Mucosa of gallbladder (tissue), 1 donor: Measurements from ENCODE around the gene ISYNA1. TPM values are rescaled to one million over a fixed set of nuclear protein-coding genes. Genes with fewer than 3 reads are reported as not detected.

Experiments used
- DNase-seq: peaks from one replicate; pipeline ENCODE4 v3.0.0-alpha.2; 2020; ENCODE audit warnings: low spot score
- total RNA-seq: library from RNA; stranded (reverse); gene quantifications from one replicate; pipeline ENCODE4 v1.2.1, GENCODE V29; 2021
- donor health status: DM: no; HTN: no; CAD: no.

ISYNA1 gene
- total RNA-seq, 1 donor from 2014 or later: 37.1 TPM

DNA sequence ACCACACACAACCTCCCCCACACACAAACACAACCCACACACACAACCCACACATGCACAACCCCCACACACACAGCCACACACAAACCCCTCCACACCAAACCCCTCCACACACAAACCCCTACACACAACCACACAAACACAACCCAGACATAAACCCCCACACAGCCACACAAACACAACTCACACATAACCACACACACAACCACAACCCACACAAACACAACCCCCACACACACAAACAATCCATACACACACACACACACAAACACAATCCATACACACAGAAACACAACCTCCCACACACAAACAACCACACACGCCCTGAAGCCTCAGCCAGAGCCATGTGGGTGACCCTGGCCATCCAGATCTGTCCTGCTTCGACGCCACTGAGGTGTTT lies 30.0 kb upstream of the ISYNA1 start:
- no peak for DNase-seq

DNA sequence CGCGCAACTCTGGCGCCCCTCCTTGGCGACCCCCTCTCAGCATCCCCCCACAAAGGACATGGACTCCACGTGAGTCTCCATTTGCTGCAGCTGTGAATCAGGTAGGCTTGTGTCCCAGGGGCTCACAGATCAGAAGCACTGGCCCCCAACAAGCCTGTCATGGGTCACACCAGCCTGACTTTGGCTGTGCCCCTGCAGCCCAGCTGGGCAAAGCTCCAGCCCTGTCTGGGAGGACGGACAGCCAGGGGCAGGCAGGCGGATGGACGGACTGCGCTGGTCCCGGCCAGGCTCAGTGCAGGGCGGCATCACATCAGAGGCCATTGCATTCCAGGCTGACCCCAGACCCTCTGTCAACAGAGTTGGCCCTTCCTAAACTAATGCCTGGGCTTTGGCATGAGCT lies 28.4 kb upstream of the ISYNA1 start:
- DNase-seq: no peak

DNA sequence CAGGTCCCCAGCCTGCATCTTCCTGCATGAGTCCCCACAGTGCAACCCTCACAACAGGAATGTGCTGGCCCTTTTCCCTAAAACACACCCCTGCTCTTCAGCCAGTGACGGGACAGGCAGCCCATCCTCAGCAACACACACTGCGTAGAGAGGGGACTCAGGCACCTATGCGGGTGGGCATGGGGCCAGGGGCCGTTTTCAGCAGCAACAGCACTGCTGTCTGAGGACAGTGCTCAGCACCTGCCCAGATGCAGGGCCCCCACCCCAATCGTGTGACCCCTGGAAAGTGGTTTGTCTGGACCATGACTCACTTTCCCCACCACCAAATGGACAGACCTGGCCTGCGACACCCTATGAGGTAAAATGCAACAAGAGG lies 28.0 kb upstream of the ISYNA1 start:
- no peak for DNase-seq

DNA sequence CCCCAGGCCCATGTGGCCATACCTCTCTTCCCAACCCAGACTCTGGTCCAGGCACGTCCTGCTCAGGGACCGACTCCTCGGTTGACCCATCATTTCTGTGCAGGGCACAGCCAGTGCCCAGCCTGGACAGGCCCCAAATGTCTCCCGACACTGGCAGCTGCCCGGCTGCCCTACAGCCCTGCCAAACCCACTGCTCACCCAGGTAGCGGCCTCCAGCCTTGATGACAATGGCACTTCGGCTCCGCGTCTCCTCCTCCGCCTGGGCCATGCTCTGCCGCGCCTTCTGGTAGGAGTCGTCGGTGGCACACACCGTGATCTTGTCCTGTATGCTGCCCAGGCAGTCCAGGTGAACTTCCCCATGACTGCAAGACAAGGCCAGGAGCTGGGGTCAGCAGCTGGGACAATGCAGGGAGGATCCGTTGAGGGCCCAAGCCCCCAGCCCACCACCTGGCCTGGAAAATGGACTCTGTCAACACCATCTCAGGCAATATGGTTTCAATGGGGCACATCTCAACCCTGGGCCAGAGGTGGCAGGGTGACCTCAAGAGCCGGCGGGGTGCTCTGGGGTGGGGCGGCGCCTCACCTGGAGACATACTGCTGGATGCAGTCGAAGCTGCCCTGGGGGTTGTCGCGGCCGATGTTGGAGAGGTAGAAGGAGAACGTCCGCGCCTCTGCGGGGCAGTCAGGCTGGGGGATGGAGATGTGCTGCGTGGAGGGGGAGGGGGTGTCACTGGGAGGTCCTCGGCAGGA lies 27.5 kb upstream of the ISYNA1 start:
- no peak for DNase-seq

DNA sequence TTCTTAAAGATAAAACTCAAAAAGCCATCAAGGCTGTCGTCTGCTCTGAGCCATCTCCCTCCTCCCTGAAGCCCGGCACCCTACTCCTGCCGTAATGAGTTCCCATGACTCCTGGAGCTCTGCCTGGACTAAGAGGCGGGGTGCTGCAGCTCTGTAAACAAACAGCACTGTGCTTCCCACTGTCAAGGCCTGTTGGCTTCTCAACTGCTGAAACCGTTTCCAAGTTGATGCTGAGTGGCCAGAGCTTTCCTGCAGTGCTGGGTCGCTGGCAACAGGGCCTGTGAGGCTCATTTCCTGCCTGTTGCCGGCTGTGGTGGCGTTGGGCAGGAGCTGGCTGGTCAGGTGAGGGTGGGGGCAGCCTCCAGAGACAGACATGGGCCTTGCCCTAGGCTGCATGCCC lies 26.7 kb upstream of the ISYNA1 start:
- DNase-seq: peak; percentile 87

DNA sequence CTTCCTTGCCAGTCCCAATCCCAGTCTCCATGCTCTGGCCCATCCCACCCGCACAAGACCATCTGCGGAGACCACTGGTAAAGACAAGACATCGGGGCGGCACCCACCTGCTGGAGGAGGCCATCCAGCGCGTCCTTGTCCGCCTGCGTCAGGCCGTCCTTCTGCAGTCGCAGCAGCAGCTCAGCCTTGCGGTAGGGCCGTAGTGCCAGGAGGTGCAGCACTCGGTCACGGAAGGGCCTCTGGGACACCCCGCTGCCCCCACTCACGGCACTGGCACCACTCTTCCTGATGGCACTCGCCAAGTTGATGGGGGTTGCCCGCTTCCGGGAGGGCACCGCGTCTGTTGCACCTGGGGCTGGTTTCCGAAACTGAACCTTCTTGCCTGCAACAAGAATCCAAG lies 23.5 kb upstream of the ISYNA1 start:
- no peak for DNase-seq

DNA sequence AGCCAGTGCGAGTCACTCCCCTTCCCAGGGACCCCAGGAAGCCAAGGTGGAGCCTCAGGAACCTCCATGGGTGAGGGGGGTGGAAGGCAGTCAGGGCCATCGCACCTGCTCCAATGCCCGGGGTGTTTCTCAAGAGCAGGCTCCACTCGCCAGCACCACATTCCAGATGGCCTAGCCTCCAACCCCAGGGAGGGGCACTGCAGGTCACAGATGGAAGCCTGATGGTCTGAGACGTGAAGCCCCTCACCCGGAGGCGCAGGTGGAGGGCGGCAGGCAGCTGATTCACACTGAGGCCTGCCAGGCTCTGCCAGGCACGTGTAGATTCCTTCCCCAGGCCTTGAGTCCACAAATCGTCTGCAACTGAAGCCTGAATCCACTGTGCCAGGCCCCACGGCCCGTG lies 23.0 kb upstream of the ISYNA1 start:
- DNase-seq: no peak

DNA sequence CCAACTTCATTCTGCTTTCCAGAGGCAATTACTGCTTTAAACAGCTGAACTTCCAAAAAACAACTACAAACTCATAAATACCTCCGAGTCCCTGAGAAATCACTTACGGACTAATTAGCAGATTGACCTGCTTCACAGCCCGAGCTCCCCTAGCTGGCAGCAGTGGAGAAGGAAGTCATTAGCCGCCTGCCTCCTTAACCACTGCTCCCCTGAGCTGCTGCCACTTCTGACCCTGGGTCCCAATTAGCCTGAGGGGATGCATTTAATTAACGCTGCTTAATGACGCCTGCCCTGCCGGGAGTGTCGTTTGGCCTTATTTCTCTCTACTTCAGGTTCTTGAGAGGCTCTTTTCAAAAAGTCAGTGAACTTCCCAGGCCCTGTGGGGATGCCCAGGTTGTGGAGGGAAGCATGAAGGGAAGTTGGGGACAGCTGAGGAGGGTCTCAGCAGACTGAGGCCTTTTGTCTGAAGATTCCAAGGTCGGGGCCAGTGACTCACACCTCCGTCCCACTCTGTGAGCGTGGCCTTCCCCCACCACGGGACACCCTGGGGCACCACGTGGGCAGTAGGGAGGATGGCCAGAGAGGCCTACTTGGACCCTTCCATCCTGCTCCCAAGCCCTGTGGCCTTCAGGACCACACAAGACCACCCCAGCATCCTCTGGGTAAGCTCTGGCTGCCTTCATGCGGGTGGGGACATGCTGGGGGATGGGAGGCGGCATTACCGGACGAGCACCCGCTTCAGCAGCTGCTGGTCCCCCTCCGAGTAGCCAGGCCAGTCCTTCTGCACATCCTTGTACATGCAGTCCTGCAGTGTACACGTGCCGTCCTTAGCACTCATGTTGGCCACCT lies 19.8 kb upstream of the ISYNA1 start:
- no peak for DNase-seq

DNA sequence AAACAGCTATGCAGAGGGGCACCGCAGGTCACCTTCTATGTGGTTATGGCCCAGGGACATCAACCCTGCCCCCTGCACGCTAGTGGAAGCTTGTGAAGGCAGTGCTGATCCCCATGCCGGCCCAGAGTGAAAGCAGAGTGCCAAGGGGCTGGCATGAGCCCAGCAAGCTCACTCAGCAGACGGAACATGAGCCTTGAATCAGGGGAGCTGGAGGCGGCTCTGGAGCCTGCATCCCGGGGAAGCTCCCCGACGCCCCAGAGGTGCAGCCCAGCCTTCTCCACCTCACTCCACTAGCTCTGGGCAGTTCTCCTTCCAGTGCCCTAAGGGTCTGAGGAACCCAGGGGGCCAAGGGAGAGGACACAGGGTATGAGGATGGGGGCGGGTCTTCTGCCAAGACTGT lies 19.0 kb upstream of the ISYNA1 start:
- no peak for DNase-seq

DNA sequence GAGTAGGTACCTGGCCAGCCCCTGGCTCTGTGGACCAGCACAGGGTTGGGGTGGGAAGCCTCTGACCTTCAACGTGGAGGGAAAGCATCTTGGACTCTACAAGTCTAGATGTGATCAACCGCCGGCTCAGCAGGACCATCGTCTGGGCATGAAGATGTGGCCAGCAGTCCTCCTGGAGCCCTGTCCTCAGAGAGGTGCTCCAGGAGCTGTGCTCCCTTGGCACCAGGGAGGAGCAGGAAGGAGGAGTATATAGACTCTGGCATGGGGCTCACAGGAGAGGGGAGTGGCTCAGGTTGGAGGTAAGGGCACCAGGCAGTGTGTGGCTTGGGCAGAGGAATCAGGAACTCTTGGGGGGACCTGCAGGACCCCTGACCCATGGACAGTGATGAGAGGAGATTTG lies 18.3 kb upstream of the ISYNA1 start:
- DNase-seq: no peak

DNA sequence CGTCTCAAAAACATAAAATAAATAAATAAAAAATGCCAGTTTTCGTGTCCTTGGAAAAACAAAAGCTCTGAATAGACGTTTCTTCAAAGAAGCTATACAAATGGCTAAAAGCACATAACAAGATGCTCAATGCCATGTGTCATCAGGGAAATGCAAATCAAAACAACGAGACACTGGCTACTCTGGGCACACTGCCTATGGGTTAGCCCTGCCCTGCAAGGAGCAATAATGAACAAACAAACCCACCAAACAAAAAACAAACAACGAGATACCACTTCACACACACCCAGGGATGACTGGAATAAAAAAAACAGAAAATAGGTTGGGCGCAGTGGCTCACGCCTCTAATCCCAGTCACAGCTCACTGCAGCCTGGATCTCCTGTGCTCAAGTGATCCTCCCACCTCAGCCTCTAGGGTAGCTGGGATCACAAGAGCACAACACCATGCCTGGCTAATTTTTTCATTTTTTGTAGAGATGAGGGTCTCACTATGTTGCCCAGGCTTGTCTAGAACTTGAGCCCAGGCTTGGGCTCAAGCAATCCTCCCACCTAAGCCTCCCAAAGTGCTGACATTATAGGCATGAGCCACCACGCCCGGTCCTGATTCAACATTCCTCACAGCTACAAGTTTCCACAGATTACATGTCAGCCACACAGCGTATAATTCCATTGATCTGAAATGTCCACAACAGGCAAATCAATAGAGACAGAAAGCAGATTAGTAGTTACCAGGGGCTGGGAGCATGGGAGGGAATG lies 15.5 kb upstream of the ISYNA1 start:
- no peak for DNase-seq

DNA sequence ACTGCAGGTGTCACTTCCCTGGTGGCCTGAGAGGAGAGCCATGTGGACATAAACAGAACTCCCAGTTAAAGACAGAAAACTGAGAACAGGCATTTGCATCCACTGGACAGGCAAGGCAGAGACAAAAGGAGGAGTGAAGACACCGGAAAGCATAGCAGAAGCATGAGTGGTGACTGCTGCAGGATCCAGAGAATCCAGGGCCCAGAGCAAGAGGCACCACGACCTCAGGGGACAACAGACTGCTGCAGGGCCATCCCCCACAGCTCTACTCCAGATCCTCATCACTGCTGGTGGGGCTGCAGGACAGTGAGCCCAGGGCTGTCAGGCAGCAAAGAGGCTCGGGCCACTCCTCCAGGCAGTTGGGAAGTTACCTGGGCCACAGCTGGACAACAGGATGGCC lies 14.5 kb upstream of the ISYNA1 start:
- DNase-seq: no peak

DNA sequence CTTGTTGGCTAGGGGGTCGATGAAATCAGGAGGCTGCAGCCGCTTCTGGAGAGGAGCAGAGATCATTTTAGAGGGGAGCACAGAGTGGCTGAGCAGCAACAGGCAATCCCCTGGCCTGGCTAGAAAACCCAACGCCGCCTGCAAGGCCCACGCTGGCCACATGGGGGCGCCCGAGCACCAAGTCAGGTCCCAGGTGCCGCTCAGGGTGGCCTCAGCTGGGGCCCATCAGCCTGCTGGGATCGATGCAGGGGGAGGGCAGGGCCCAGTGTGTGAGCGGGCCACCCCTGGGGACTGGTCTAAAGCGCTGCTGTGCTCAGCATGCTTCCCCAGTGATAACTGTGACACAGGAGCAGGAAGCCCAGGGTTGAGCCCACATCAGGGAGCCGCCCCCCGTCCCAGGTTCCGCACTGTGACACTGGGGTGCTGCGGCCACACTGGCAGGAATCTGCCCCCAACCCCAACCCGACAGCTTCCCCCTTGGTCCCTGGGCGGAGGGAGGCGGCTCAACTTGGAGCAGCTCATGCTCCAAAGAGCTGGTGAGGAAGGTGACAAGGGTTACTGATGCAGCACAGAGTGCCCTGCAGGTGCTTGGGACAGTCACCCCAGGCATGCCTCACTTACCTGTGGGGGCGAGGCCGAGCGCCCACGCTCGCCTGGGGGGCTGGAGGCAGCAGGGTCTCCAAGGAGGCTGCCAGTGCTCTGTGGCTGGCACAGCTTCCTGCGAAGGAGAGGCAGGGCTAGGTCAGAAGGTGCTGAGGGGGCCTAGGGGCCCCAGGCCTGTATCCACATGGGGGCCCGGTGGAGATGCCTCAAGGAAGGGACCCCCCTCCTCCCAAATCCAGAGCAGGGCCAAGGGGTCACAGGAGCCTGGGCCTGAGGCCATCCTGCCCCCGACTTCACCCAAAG lies 13.3 kb upstream of the ISYNA1 start:
- peak; percentile 89 for DNase-seq

DNA sequence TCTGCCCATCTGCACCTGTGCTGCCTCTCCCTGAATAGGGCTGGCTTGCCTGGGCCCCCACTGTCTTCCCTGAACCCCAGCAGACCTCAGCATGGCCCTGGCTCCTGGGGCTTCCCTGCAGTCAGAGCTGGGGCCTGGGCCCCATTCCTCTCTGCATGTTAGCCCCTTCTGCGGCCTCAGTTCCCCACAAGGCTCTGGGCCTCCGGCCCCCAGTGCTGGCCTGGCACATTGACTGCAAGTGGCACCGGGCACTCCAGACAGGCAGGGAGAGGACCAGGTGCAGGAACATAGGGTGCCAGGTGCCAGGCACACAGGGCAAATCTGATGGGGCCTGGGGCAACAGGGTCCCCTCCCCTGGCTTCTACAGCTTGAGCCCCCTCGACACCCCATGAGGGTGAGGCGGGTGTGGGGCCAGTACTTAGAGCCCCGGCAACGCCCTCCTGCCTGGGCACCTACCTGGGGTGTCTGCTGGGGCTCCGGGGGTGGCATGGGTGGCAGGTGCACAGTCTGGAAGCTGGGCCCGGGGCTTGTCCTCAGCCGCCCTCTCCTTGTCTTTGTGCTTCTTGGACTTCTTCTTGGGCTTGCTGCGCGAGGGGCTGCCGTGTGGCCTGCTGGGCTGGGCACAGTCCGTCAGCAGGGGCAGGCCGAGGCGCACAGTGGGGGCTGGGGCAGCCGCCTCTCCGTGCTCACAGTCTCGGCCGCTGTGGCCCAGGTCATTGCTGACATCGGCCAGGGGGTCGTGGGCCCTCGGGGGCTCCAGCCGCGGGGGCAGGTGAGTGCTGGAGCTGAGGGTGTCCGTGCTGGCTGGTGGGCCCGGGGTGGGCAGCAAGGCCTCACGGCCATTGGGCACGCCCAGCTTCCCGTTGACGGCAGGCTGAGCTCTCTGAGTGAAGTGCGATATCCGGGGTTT lies 12.3 kb upstream of the ISYNA1 start:
- DNase-seq: no peak

DNA sequence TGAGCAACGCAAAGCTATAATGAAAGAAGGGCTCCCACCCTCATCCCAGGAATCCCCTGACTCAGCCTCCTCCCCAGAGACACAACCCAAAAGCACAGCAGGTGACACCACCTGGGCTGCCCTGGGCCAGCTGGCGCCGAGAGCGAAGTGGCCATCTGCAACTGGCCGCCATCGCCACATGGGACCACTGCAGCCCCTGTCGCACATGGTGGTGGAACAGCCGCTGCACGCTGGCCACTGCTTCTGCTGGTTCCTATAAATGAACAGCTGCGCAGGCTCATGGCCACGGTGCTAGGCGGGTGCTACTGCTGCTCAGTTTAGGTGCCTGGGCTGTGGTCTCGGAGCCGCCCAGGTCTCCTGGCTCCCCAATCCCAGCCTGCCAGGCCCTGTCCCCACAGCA lies 11.6 kb upstream of the ISYNA1 start:
- DNase-seq: no peak

DNA sequence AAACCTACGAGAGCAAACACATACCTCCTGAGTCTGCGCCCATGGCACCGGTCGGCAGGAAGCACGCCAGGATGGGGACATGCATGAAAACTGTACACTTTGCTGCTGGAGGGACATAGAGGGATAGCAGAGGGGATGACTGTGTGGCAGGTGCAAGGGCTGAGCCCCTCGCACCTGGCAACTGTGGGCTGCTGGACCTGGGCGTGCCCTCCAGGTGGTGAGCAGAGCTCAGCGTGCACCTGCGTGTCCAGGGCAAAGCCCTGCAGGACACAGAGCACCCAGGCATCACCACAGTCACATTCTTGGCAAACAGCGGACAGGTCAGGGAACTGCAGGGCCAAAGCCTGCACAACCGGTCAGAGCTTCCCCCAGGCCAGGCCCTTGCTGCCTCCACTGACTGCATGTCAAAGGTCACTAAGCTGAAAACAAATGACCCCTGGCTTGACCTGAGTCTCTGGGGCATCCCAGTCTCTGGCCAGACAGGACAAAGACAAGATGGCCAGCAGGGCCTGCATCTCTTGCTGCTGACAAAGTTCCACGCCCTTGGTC lies 9.0 kb upstream of the ISYNA1 start:
- no peak for DNase-seq

DNA sequence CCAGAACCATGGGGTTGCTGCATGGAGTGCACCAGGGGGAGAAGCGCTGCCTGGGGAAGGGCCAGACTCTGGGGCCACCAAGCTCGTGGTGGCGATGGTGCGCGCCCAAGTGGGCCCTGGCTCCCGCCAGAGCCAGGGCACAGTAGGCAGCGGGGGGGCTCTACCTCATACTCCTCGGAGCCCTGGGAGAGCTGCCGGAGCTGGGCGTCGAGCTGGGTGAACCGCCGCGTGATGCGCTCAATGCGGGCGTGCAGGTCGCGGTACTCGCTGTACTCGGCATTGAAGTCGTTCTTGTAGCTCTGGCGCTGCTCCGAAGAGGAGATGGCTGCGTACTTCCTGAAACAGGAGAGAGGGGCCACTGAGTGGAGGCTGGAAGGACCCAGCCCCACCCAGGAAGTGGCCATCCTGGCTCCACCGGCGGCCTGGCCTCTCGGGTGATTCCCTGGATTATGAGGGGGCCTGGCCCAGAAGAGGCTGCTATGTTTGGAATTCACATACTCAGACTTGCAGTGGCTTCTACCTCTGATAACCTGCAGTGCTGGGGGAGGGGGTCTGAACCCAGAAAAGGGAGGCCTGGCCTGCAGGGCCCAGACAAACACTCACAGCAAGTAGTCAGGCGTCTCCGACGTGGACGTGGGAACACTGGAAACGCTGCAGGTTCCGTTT lies 8.3 kb upstream of the ISYNA1 start:
- no peak for DNase-seq

DNA sequence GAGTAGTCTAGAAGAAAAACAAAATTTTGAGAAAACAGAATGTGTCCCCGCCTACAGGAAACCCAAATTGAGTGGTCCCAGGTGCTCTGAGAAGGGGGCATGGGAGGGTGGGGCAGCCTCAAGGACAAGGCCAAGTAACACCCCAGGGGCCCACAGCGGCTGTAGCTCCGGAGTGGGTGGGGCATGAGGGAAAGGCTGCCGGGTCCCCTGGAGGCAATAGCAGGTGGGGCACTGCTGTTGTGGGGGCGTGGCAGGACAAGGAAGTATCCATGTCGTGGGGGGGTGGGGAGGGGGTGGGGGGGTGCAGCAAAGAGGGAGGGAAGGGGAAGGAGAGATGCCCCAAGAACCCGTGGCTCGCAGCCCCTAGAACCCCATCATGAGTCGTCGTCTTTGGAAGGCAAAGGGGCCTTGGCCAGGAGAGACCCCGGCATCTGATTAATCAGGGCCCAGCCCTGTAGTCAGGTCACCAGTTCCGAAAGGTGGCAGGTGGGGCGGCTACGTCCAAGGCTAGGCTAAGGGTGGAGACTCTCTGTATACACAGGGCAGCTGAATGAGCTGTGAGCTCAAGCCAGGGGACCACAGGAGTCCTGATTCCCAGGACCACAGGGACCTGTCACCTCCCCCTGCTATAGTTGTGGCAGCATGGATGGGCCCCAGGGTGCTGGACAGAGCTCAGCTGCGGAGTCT lies 7.5 kb upstream of the ISYNA1 start:
- no peak for DNase-seq

DNA sequence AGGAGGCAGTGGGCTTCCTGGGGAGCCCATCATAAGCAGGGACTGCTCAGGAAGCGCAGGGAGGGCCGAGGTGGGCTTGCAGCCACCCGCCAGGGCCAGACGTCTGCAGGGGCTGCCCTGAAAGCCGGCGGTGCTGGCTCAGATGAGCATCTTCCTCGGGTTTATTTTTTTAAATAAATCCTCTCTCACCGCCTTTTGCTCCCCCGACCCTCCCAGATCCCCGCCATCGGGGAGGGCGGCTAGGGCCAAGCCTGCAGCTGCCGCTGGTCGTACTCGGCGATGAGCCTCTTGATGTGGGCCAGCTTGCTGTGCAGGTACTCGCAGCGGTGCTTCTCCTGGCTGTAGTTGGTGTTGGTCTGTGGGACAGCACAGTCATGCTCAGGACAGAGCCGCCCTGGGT lies 6.6 kb upstream of the ISYNA1 start:
- no peak for DNase-seq
